Raji (cell line): Measurements from ENCODE around the gene SOCS6.

Experiments
- POLR2A ChIP-seq: IDR thresholded peaks from 2 replicates; pipeline ENCODE4 v1.6.1; 2011; ENCODE audit warnings: low read depth, low read length, control low read depth; ENCODE audit not compliant: insufficient read depth

Gene SOCS6, protein sequence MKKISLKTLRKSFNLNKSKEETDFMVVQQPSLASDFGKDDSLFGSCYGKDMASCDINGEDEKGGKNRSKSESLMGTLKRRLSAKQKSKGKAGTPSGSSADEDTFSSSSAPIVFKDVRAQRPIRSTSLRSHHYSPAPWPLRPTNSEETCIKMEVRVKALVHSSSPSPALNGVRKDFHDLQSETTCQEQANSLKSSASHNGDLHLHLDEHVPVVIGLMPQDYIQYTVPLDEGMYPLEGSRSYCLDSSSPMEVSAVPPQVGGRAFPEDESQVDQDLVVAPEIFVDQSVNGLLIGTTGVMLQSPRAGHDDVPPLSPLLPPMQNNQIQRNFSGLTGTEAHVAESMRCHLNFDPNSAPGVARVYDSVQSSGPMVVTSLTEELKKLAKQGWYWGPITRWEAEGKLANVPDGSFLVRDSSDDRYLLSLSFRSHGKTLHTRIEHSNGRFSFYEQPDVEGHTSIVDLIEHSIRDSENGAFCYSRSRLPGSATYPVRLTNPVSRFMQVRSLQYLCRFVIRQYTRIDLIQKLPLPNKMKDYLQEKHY

DNA sequence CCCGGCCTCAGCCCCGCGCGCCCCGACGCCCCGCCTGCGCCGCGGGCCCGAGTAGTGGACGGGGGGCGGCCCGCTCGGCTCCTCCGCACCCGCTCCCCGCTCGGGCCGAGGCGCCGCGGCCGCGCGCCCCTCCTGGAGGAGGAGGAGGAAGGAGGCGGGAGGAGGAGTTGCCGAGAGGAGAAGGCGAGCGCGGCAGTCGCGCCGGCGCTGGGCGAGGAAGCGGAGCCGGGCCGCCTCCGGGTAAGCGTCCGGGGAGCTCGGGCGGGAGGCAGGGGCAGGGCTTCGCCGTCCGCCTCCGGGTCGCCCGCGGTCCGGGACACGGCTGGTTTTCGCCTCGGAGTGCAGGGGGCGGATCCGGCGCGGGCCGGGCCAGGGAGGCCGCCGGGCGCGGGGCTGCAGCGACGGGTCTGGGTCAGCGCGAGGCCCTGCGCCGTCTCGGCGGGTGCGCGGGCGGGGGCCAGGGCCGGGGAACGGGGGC lies at the start of gene SOCS6:
Gene SOCS6 (plus strand): TSS at position 195 of the 478 bp plus-strand sequence. CDS start 35,624 bp downstream, outside the sequence.
- TF ChIP-seq POLR2A = no peak

DNA sequence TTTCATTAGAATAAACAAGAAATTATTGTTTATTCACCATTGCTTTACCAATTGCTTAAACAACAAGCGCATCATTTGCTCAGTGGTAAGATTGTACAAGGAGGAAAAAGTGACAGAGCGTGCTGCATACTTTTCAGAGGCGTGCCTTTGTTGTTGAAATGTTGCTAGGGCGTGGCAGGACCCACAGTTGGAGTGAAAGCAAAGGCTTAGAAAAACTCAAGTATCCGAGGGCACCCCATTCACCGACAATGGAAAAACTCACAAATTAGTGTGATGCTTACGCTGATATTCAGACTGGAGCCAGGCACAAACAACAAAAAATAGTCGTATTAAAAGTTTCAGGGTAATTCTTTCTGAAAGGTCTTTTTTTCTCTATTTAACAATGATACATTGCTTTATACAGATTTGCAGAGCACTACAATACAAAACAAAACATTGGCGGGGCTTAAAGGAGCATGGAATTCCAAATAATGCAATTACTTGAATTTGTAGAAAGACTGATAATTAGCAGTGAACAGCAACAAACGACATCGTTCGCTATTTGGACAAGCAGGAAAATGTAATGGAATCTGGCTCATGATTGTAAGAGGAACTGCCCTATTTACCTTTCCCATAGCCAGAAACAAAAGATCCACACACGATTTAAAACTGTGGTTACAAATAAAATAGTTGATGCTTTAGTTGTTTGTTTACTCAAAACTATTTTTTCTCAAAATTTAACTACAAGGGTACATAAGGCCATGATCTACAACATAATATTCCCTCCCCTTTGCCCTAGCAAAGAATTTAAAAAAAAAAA lies 45.5 kb upstream of the SOCS6 start:
- no peak for TF ChIP-seq POLR2A

DNA sequence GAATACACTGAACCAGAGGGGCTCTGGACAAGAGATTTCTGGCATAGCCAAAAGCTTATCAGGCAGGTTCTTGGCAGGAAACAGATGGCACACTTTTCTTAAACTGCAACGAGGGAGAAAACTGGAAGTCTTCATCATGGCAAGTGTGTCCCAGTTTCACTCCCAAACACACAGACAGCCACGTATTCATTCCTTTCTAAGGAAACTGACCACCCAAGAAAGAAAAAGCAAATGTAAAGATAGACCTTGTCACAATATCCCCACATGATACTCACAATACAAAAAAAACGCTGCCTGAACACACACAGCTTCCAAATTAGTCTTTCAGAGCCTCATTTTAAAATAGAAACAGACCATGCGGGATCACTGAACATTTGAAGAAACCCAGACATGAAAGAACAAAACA lies 42.8 kb upstream of the SOCS6 start:
- TF ChIP-seq POLR2A = no peak

DNA sequence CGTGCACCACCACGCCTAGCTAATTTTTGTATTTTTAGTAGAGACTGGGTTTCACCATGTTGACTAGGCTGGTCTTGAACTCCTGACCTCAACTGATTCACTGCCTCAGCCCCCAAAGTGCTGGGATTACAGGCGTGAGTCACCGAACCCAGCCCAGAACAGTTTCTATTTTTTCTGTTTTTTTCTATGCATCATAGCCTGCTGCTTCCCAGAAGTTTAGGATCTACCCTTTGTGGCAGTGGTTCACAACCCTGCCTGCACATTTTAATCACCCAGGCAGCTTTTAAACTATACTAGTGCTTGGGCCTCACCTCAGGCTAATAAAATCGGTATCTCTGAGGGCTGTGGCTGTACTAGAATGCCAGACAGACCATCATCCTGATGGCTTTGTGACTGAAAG lies 39.7 kb upstream of the SOCS6 start:
- no peak for TF ChIP-seq POLR2A

DNA sequence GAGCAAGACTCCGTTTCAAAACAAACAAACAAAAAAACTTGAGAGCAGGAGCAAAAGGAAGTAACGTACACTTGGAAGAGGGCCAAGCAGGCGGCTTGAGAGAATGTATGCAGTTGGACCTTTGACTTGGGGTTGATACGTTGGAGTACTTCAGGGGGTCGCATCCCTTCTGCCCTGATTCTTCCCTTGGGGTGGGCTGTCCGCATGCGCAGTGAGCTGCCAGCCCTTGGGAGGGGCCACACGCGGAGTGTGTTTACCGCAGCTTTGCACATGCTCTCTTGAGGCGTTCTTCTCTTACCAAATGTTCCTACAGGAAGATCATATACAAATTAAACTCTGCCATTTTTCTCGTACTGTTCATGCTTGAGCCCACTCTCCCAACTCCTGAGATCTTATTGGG lies 38.1 kb upstream of the SOCS6 start:
- no peak for TF ChIP-seq POLR2A

DNA sequence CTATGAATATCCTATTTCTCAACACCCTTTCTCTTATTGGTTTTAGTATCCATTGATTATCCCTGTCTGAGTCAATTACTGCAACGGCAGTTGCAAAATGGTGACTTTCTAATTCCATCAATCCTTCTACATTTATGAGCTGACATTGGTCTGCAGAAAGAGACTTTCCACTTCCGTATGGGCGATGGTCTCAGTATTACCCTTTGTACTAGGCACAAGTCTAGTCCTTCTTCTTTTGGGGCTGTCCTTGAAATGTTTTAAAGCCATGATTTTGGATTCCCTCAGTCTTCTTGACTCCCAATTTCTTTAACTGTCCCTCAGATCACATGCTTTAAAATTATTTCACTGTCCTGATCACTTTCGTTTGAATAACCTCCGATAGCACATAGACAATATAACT lies 32.7 kb upstream of the SOCS6 start:
- TF ChIP-seq POLR2A = no peak

DNA sequence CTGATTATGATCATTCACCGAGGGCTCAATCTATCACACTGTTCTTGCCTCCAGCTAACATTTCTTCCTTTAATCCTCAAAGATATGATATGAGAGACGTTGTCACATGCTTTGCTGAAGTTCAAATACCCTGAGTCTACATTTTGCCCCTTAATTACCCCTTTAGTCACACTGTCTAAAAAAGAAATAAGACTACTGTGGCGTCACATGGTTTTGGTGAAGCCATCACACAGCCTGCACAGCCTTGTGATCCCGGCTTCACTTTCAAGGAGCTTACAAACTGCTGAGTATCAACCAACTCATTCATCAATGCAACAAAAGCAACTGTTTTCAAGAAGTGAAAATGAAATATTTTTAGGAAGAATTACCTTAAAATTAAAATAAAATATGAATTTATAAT lies 31.9 kb upstream of the SOCS6 start:
- no peak for TF ChIP-seq POLR2A

DNA sequence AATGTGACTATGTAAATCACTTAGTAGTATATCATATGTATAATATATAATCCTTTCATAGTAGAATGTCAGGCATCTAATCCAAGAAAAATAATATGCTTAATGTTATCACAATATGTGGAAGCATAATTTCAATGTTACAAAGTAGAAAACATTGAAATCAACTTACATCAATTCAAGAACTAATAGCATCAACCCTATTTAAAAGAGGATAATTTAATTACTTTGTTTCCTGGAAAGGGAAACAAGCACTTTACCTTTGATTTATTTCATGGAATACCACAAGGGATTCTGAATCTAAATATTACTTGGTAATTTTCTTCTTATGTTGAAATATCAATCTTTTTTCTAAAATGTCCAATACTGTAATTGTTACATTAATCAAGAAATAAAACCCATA lies 30.6 kb upstream of the SOCS6 start:
- TF ChIP-seq POLR2A = no peak

DNA sequence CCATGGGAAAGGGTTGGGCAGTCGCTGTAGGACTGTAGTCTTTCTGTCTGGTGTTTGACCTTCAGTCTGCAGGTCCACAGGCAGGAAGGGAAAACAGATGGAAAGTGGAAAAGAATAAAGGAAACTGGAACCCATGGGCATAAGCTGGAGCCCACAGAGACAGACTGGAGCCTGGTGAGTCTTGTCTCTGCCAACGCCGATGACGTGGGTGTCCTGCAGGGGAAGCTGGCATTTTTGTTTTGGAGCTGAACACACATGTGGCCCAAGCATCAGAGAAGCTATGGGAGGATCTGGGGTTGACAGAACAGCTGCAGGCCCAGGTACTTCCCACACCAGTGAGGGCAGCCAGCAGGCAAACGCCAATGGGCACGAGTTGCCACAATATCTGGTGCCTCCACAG lies 28.2 kb upstream of the SOCS6 start:
- TF ChIP-seq POLR2A = no peak

DNA sequence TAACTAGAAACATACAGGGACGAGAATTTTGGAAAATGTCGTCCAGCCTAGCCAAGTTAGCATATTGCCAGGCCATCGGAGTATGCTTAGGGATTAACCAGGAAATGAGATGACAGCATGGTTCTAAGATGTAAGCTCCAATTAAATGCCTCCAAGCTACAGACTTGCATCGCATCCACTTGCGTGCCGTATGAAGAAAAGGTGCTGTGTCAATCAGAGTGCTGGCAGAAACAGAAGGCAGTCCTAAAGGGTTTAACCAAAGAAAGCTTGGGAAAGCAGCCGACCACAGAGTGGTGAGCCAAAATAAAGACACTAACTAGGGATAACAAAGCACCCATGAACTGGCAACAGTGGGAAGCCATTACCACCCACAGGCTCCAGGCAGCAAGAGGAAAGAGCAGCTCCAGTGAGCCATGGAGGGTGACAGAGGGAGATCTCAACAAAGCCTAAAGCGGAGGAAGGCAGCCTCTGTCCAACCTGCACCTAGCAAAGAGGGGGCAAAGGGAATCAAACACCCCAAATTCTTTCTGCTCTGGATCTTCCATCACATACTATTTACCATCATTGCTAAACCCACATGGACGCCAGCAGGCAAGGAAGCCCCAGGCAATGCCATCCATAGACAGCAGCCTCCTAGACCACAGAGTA lies 27.6 kb upstream of the SOCS6 start:
- no peak for TF ChIP-seq POLR2A

DNA sequence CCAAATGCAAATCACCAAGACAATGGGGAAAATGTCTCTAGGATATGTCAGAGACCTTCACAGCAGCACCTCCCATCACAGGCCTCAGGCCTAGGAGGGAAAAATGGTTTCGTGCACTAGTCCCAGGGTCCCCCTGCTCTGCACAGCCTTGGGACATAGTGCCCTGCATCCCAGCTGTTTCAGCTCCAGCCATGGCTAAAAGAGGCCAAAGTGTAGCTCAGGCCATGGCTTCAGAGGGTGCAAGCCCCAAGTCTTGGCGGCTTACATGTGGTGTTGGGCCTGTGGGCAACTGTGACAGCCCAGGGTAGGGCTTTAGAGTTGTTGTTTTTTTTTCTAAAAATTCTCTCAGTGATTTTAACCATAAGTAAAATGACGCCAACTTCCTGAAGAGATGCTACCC lies 25.5 kb upstream of the SOCS6 start:
- no peak for TF ChIP-seq POLR2A

DNA sequence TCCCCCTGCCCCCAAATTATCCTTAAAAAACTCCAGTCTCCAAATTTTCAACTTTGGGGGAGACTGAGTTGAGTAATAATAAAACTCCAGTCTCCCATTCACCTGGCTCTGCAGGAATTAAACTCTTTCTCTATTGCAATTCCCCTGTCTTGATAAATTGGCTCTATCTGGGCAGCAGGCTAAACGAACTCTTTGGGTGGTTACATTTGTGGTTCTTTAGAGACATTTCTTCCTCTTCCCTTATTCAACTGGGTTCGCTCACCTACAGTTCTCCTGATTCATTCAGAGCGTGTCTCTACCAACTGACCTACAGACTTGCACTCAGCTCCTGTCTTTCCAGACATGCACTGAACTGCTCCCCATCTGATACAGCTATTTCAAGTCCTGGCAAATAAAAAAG lies 17.1 kb upstream of the SOCS6 start:
- TF ChIP-seq POLR2A = no peak

DNA sequence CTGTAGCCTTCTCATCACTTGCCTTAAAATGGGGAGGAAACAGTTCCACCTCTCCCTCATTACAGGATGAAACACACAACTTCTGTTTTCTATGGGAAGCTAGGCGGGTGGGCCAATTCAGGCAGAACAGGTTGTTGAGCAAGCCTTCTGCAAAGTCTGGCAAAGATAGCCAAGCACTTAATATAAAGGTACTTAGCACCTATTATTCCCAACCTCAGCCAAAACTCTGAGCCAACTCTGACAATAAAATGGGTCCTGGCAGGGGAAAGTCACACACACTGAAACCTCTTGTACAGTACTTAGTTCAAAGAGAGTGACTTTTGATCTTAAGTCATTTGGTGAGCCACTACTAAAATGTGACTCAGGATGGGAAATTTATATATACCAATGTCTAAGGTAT lies 15.8 kb upstream of the SOCS6 start:
- TF ChIP-seq POLR2A = no peak

DNA sequence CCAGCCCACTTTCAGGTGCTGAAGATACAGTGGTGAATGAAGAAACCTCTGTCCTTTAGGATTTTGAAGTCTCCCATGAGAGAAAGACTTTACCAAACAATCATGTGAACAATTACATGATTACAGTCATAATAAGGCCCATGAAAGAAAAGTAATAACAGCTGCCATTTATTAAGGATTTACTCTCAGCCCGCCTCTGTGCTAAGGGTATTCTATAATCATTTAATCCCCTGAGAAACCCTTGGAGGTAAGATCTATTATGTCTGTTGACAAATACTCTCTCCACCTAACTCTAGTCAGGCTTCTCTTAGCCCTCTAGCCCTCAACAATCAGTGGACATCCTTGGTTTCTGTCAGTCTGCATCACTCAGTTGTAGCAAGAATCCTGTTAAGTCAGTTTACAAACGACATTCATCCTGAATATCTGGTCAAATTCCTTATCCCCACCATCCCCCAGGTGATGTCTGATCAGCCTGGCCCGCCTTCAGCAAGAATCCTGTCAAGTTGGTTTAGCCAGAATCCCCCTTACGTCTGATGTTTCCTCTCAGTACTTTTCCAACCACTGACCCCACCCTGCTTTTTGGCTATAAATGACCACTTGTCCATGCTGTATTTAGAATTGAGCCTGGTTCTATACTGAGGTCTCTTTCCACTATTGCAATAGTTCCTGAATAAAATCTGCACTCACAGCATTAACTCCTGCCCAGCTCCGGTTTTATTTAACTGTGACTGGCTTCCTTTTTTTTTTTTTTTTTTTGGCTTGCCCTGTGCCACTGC lies 12.2 kb upstream of the SOCS6 start:
- TF ChIP-seq POLR2A = no peak

DNA sequence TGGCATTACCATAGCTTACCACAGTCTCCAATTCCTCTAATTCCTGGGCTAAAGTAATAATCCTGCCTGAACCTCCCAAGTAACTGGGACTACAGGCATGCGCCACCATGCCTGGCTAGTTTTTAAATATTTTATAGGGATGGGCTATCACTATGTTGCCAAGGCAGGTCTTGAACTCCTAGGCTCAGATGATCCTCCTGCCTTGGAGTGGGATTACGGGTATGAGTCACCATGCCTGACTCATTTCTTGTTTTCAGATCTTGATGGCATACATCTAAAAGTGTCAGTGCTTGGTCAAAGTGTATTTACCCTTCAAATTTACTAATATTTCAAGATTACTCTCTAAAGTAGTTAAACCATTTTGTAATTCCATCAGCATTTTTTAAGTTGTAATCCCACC lies 9.4 kb upstream of the SOCS6 start:
- TF ChIP-seq POLR2A = no peak
